ENCODE measurements around the gene GRM3. TPM values are rescaled to one million over a fixed set of nuclear protein-coding genes. Genes with fewer than 3 reads are reported as not detected.

GRM3 gene
- total RNA-seq, 6 experiments from 2014 or later, result not detected

DNA sequence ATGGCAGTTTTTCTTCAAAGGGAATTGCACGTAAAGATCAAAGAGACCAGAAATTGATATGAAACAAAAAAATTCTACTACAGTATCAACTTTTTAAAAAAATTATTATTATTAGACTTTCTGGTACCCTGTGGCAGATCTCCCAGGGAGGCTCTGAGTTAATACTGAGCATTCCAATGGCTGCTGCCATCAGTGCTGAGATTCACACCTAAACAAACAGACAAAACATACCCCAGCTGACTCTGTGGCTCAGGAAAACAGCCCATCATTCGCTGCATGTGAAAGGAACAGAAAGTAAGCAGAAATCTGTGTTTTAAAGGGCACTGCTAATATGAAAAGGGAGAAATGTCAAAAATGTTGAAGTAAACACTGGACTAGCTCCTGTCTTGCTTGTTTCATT lies 118.4 kb downstream of the GRM3 start:
- no peak for DNase-seq
- H3K36me3 Mint-ChIP-seq (ENCODE audit: low read depth), result peaks cover 5% of the 10 kb centered on the region; the same call in 1 of the 2 replicates
- no peak overlapping the region for H3K4me3 Mint-ChIP-seq
- no peaks in the 10 kb centered on the region for H3K4me1 Mint-ChIP-seq (ENCODE audit: low read depth)
- TF ChIP-seq, protein P1, sequence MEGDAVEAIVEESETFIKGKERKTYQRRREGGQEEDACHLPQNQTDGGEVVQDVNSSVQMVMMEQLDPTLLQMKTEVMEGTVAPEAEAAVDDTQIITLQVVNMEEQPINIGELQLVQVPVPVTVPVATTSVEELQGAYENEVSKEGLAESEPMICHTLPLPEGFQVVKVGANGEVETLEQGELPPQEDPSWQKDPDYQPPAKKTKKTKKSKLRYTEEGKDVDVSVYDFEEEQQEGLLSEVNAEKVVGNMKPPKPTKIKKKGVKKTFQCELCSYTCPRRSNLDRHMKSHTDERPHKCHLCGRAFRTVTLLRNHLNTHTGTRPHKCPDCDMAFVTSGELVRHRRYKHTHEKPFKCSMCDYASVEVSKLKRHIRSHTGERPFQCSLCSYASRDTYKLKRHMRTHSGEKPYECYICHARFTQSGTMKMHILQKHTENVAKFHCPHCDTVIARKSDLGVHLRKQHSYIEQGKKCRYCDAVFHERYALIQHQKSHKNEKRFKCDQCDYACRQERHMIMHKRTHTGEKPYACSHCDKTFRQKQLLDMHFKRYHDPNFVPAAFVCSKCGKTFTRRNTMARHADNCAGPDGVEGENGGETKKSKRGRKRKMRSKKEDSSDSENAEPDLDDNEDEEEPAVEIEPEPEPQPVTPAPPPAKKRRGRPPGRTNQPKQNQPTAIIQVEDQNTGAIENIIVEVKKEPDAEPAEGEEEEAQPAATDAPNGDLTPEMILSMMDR (IDR thresholded peaks at IDR 0.05), result no peak
- peaks cover 35% of the 10 kb centered on the region for H3K9me3 Mint-ChIP-seq
- no peak overlapping the region for H3K27ac Mint-ChIP-seq
- no peaks in the 10 kb centered on the region for H3K27me3 Mint-ChIP-seq (ENCODE audit: insufficient read depth)

DNA sequence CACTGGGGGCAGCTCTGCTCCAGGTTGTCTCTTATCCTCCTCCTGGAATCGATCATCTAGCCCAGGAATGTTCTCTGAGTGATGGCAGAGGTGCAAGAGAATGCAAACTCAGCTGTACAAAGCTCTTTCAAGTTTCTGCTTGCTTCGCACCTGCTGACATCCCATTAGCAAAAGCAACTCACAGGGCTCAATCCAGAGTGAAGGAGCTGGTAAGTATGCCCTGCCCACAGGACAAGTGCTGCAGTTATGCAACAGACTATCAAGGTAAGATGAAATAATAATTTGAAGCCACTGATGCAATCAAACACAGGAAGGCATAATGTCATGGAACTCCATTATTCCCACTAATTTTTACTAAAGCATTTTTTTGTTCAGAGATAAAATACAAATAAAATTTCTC lies 122.2 kb downstream of the GRM3 start:
- H3K27ac Mint-ChIP-seq, result no peak overlapping the region

DNA sequence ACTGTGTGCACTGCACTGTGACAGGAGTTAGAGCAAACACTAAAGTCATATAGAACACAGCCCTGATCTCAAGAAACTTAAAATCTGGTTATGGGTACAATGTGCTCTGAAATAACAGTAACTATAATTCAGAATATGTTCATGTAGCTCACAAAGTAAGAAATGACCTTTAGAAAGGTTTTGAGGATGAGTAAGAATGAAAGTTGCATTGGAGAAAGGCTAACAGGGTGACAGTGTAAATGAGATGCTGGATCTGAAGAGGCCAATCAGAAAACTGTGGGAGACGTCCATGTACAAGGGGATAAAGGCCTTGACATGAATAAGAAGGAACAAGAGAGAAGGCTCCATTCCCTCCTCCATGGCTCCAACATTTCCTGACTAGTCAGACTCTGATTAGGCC lies 124.7 kb downstream of the GRM3 start:
- no peaks in the 10 kb centered on the region for H3K27me3 Mint-ChIP-seq (ENCODE audit: insufficient read depth)
- no peak for DNase-seq
- H3K4me3 Mint-ChIP-seq, result no peak overlapping the region
- H3K27ac Mint-ChIP-seq, result no peak overlapping the region
- TF ChIP-seq, protein P1 (IDR thresholded peaks at IDR 0.05), result no peak
- H3K9me3 Mint-ChIP-seq, result peaks cover 20% of the 10 kb centered on the region
- H3K4me1 Mint-ChIP-seq (ENCODE audit: low read depth), result no peaks in the 10 kb centered on the region
- no peaks in the 10 kb centered on the region; the same call in 1 of the 2 replicates for H3K36me3 Mint-ChIP-seq (ENCODE audit: low read depth)

More for the DNA sequence above, 122.2 kb downstream of the GRM3 start:
- Mint-ChIP-seq H3K9me3 (peaks cover 30% of the 10 kb centered on the region), H3K4me1 (ENCODE audit: low read depth) (no peaks in the 10 kb centered on the region), H3K27me3 (ENCODE audit: insufficient read depth) (no peaks in the 10 kb centered on the region), H3K4me3 (no peak overlapping the region), H3K36me3 (ENCODE audit: low read depth) (peaks cover 5% of the 10 kb centered on the region; the same call in 1 of the 2 replicates)
- no peak for DNase-seq
- TF ChIP-seq, protein P1 (IDR thresholded peaks at IDR 0.05), result no peak

DNA sequence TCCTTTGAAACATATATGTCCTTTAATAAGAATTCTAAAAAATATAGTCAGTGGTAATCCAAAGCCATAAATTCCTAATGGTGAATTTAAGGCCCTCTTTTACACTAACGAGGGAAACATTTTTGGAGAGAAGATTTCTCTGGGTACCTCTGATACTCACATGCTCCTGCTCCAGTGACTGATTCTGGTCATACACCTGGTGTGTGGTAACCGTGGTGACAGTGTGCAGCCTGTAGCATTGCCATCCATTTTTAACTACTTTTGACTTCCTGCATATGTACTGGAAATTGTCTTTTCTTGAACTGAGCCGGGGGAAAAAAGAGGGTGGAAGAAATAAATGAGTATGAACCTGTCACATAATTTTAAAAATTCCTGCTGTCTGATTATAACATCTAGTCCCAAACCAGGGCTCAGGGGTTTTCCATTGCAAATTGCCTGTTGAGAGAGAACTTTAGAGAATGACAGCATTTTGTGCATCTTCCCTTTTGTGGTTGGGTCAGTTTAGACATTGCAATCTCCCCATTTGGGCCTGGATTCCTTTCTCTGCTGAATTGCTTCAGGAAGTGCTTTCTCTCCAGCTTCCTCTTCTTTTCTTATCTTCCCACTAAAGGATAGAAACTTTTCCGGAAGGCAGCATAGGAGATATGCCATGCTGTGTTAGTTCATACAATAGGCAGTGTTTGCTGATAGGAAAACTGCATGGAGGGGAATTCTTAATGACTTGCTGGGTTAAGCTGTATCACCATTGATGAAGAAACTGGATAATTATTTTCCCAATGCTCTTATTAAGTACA lies 125.5 kb downstream of the GRM3 start:
- TF ChIP-seq, protein P1 (IDR thresholded peaks at IDR 0.05), result no peak
- H3K4me1 Mint-ChIP-seq (ENCODE audit: low read depth), result no peaks in the 10 kb centered on the region
- no peaks in the 10 kb centered on the region for H3K27me3 Mint-ChIP-seq (ENCODE audit: insufficient read depth)
- DNase-seq, result no peak
- H3K27ac Mint-ChIP-seq, result no peak overlapping the region
- H3K9me3 Mint-ChIP-seq, result peaks cover 12% of the 10 kb centered on the region
- no peak overlapping the region for H3K4me3 Mint-ChIP-seq
- H3K36me3 Mint-ChIP-seq (ENCODE audit: low read depth), result no peaks in the 10 kb centered on the region; the same call in 1 of the 2 replicates

DNA sequence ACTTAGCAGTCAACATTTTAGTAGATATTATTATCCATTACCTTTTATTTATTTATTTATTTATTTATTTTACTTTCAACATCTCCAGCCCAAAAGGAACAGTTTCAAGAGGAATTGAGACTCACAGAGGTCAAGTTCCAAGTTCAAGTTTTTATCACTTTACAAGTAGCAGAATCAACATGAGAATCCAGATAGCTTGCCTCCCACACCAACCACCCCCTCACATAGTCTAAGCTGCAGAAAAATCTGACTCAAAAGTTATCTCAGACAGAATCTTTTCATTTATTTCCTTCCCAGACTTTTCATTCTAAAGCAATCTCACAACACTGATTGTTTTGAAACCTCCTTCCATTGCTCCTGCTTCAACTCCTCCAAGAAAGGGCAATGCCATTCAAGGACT lies 129.6 kb downstream of the GRM3 start:
- Mint-ChIP-seq H3K36me3 (ENCODE audit: low read depth) (no peaks in the 10 kb centered on the region), H3K27me3 (ENCODE audit: insufficient read depth) (no peaks in the 10 kb centered on the region), H3K27ac (no peak overlapping the region), H3K9me3 (peaks cover 28% of the 10 kb centered on the region), H3K4me1 (ENCODE audit: low read depth) (no peaks in the 10 kb centered on the region), H3K4me3 (no peak overlapping the region)
- DNase-seq, result no peak
- TF ChIP-seq, protein P1 (IDR thresholded peaks at IDR 0.05), result no peak

Measured in HFFc6 (cell line).